Stimulated activated CD8-positive, alpha-beta memory T cell treated with anti-CD3 and anti-CD28 coated beads, Interleukin-15, amount 100 ng/mL, for 4 hours (primary cell): ENCODE measurements around the gene IL32.
"Not testable (repeated sequence)": the region's sequence is repeated elsewhere in the genome, so short reads cannot be mapped to it uniquely, and the experiment has no call there.

Experiments used
- DNase-seq, 2 donors: peaks; one replicate each; pipeline ENCODE4 v3.0.0-alpha.2; 2020; ENCODE audit warnings: low read depth in 2 of 2

Gene IL32

DNA sequence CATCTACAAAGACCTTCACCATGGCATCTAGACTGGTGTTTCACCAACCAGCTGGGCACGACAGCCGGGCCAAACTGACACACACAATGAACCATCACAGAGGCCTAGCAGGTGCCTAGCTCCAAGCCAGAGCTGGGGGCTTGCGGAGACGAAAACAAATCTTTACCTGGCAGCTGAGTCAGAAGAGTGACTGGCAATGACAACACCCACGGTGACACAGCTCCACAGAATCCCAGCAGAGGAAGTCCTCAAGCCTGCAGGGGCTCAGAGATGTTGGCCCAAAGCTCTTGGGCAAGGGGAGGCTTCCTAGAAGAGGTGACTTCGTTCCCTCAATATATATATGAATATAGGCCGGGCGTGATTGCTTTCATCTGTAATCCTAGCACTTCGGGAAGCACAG lies 13.9 kb upstream of the IL32 start:
- DNase-seq = no peak

DNA sequence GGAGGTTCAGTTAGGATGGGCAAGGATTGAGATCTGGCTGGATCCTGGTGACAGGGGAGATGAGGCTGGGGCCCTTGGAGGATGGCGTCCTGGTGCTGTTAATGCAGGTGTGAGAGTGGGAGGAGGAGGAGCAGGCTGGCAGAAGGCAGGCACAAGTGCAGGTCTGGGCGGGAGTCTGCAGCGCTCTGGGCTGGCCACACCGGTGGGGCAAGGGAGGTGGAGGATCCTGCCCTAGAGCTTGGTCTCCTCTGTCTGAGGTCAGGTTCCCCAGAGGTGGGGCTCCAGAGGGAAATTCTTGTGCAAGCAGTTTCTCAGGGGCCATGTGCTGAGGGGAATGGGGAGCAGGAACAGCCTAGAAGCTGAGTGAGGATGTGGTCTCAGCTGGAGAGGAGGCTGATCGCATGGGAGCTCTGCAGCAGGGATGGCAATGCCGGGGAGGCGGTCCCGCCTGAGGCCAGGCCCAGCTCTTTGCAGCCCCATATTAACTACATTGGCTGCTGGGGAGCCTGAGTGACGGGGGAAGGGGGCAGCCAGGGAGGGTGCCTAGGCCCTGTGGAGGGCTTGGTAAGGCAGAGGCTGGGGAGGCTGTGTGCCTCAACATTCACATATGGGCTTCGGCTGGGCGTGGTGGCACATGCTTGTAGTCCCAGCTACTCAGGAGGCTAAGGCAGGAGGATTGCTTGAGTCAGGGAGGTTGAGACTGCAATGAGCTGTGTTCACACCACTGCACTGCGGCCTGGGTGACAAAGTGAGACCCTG lies 12.7 kb upstream of the IL32 start:
- not testable (repeated sequence) for DNase-seq

DNA sequence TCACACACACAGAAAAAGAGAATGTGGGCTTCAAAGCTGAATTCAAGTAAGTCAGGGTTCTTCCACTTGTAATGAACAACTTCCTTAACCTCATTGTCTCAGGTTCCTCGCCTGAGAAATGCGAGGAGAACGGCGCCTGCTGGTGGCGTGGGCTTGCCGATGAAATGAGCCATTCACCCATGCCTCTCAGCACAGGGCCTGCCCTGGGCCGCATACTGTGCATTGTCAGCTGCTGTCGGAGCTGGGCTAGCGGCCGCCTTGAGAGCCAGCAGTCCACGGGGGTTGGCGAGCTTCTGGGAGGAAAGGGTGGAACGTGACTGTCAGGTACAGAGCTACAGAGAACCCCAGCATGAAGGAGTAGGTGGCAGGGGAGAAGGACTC lies 12.1 kb upstream of the IL32 start:
- not testable (repeated sequence) for DNase-seq

DNA sequence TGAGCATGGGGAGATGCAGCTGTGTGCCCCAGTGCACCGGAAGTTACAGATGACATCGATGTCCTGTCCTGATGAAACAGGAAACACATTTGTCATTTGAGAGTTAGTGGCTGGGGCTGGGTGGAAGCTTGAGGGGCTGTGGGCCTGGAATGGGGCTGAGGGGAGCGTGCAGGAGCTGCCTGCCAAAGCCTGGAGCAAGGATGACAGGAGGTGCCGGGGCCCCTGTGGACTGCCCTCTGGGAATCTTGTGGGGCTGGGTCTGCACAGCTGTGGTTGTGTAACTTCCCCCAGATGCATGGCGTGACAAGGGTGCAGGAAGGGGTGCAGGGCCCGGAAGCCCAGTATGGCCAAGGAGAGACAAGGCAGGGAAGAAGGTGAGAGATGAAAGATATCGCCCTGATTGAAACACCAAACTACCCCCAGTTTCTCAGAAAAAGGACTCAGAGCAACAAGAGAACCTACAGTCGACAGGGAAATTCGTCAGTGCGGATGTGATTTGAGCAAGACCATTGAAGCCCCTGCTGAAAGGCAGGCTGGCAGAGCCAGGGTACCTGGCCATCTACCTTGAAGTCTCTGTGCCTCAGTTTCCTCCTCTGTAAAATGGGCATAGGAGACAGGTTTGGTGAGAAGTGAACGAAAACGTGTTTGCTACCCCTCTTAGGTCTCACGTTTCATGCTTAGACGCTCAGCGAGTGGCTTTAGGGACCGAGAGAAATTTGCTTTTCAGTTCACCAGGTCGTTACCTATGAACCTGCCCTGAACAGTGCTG lies 10.3 kb upstream of the IL32 start:
- no peak for DNase-seq

DNA sequence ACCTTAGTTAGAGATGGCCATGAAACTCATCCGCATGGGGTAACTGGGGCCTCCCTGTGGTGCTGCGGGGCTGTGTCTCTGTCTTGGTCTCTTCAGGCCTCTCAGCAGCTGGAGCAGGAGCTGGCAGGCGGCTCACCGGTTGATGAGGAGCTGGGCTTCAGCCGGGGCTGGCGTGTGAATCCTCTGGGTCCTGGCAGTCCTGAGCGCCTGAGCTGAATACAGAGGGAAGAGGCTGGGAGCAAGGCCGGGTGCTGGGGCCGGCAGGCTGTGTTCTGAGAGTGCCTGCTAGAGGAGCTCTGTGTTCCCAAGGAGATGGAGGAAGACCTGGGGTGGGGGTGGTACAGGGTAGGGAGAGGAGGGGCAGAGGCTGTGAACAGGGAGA lies 9.7 kb upstream of the IL32 start:
- not testable (repeated sequence) for DNase-seq

DNA sequence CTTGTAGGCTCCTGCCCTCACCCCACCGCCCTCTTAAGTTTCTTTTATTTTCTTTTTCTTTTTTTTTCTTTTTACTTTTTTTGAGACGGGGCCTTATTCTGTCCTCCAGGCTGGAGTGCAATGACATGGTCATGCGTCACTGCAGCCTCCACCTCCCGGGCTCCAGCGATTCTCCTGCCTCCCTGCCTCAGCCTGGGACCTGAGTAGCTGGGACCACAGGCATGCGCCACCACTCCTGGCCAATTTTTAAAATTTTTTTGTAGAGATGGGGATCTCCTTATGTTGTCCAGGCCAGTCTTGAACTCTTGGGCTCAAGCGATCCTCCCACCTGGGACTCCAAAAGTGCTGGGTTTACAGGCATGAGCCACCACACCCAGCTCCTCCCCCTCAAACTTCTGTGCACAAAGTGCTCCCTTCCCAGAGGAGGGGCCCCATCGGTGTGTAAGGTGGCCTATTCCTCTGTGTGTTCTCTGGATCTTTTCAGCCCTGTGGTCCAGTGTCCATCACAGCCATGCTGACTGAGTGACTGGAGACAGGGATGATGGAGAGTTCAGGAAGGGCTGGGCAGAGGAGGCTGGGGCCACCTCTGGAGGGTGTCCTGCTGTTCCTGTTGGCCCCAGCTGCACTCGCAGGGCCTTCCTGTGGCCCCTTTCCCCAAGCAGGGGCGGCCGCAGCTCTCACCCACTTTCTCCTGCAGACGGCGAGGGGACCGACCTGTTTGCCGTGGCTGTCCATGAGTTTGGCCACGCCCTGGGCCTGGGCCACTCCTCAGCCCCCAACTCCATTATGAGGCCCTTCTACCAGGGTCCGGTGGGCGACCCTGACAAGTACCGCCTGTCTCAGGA lies 8.9 kb upstream of the IL32 start:
- DNase-seq = no peak

DNA sequence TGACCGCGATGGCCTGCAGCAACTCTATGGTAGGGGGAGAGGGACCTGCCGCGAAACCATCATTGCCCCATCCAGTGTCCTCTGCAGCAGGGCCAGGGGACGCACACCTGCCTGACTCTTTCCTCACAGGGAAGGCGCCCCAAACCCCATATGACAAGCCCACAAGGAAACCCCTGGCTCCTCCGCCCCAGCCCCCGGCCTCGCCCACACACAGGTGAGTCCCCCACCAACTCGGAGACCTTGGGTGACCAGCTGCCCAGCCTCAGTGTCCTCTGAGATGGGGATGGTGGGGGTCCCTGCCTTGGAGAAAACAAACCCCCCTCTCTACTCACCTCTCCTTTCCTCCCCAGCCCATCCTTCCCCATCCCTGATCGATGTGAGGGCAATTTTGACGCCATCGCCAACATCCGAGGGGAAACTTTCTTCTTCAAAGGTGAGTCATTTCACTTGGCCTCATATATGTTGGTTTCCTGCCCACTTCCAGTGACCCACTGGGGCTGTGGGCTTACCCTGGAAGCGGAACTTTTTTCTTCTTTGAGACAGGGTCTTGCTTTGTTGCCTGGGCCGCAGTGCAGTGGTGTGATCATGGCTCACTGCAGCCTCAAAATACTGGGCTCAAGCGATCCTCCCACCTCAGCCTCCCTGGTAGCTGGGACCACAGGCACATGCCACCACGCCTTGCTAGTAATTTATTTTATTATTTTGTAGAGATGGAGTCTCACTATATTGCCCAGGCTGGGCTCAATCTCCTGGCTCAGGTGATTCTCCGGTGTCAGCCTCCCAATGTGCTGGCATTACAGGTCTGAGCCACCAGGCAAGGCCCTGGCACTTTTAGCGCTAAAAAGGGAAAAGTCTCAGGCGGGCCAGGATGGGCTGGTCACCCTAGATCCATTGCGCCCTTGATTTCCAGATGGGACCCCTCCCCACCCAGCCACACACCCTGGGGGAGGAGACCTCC lies 8.0 kb upstream of the IL32 start:
- DNase-seq = no peak

DNA sequence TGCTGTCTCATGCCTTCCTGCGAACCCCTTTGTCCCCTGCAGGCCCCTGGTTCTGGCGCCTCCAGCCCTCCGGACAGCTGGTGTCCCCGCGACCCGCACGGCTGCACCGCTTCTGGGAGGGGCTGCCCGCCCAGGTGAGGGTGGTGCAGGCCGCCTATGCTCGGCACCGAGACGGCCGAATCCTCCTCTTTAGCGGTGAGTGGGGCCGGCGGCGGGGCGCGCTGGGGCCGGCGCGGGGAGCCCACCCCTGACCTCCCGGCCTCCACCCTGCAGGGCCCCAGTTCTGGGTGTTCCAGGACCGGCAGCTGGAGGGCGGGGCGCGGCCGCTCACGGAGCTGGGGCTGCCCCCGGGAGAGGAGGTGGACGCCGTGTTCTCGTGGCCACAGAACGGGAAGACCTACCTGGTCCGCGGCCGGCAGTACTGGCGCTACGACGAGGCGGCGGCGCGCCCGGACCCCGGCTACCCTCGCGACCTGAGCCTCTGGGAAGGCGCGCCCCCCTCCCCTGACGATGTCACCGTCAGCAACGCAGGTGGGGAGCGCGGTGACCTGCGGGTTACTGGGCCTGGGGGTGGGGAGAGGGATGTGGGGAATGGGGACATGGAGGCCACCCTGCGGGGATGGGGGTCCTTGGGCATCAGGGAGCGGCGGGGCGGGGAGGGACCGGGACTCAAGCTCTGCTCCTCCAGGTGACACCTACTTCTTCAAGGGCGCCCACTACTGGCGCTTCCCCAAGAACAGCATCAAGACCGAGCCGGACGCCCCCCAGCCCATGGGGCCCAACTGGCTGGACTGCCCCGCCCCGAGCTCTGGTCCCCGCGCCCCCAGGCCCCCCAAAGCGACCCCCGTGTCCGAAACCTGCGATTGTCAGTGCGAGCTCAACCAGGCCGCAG lies 7.1 kb upstream of the IL32 start:
- DNase-seq = no peak

DNA sequence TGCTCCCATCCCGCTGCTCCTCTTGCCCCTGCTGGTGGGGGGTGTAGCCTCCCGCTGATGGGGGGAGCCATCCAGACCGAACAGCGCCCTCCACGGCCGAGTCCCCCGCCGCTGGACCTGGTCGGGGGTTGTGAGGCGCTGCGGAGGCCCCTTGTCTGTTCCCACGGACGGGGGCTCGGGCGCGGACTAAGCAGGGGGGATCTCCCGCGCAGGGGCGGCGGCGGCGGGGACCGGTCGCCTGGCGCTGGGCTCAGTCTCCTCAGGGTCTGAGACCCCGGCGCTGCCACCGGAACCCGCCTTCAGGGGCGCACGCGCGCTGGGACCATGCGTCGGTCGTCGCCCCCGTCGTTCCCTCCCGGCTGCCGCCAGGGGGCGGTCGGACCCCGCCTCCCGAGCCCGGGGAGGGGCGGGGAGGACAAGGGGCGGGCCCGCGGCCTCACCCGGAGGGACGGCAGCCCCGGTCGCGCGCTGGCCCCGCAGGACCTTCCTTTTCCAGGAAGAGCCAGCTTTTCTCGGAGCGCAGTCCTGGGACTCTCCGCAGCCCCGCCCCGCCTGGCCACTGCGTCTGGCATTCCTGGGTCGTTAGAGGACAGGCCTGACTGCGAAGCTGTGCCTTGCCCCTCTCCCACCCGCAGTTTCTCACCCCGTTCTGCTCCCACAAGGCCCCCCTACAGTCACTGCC lies 6.3 kb upstream of the IL32 start:
- DNase-seq = peak; percentile 68 to 76

DNA sequence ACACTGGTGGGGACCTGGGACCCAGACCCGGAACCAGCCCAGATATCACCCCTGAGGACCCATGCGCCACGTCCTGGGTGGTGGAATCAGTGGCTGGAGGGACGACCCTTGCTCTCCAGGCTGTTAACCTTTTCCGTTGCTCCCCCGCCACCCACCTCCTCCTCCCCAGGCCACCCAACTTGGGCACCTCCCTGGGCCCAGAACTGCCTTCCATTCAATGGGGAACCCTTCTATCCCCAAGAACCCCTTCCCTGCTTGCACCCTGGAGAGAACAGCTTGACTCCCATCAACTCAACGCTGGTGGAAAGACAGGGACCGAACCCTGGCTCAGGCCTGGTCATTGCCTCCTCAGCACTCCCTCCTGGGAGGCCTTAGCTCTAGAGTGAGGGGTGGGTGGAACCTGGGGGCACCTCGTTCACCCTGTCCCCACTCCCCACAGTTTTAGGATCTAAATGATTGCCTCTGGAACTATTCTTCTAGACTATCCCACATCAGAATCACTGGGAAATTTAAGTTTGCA lies 5.7 kb upstream of the IL32 start:
- no peak for DNase-seq

DNA sequence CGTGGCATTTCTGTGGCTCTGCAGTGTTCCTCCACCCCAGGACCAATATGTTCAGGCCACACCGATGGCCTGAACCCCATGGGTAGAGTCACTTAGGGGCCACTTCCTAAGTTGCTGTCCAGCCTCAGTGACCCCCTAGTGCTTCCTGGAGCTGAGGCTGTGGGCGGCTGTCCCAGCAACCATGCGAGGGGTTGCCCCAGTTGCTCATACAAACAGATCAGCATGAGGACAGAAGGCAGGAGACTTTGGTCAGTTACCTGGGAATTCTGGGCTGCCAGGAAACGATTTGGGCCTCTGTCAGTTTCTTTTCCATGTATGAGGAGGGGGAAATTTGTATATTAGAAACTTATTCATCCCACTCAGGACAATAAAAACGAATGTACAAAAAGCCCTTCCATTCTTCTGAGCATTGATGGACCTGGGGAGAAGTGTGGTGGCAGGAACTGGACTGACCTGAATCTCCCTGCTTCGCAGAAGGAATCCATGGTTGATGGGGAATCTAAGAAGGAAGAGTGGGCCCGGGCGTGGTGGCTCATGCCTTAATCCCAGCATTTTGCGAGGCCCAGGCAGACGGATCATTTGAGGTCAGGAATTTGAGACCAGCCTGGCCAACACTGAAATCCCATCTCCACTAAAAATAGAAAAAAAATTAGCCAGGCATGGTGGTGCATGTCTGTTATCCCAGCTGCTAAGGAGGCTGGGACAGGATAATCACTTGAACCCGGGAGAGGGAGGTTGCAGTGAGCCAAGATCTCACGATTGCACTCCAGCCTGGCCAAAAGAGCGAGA lies 4.9 kb upstream of the IL32 start:
- DNase-seq = no peak

DNA sequence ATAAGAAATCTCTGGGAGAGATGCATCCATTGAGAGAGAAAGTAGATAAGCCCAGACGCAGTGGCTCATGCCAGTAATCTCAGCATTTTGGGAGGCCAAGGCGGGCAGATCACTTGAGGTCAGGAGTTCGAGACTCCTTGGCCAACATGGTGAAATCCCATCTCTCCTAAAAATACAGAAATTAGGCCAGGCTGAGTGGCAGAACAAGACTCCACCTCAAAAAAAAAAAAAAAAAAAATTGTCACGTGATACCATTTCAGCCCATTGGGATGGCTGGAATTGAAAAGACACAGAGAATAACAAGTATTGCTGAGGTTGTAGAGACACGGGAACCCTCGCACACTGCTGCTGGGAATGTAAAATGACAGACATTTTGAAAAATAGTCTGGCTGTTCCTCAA lies 2.9 kb upstream of the IL32 start:
- no peak for DNase-seq

DNA sequence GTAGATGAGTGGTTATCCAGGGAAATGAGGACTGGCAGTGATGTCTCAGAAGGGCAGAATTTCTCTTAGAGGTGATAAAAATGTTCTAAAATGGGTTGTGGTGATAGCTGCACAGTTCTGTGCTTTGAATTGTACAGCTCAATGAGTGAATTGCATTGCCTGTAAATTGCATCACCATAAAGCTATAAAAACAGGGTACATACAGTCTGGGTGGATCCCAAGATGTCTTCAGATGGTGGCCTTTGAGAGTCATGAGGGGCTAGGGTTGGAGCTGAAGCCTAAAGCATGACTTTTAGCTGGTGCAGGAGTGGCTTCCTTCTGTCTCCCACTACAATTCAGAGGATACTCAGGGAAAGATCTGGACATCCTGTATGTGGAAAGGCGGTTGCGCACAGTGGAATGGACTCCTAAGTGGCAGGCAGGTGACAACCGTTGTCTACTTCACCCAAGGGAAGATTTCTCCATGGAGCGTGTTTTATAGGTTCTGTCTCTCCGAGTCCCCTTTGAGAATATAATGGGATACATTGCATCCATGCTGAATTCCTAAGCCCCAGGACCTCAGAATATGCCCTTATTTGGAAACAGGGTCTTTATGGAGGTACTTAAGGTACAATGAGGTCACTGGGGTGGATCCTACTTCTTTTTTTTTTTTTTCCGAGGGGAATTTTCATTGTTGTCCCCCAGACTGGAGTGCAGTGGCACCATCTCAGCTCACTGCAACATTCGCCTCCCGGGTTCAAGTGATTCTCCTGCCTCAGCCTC lies 1.6 kb upstream of the IL32 start:
- no peak for DNase-seq

DNA sequence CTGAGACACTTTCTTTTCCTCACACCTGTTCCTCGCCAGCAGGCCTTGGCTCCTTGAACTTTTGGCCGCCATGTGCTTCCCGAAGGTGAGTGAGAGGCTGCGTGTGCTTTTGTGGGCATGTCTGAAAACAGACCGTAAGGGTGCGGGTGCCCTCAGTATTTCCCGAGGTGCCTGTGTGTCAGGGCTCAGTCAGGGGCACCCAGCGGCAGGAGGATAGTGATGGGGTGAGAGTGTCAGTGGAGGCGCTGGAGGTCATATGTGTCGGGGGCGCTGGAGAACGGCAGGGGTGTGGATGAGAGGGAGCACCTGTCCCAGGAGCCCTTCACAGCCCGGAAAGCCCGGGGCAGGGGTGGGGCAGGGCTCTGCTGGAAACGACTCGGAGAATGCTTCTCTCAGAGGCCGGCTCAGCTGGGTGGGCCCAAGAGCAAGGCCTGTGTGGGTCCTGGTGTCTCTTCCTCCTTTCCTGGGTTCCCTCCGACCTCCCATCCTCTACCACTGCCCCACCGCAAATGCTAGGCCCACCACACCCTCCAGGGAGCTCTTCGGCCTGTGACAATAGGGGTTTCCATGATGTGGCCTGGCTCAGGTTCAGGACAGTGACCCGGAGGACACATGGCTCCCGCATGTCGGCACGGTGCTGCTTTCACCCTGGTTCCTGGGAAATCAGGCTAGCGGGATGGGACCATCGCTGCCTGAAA lies 451 bp downstream of the IL32 start:
- no peak for DNase-seq

DNA sequence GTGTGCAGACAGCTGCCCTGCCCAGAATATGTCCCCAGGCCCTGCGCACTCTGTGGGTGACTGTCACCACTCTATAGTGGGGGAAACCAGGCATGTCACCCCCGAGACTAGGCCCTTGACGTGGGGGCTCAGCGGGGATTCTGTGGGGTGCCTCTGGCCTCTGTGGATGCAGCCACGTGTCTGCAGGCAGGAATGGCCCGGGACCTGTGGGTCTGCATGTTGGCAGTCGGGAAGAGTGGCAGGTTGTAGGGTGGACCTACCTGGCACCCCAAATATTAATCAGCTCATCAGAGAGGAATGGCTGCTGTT lies 954 bp downstream of the IL32 start:
- DNase-seq = no peak

DNA sequence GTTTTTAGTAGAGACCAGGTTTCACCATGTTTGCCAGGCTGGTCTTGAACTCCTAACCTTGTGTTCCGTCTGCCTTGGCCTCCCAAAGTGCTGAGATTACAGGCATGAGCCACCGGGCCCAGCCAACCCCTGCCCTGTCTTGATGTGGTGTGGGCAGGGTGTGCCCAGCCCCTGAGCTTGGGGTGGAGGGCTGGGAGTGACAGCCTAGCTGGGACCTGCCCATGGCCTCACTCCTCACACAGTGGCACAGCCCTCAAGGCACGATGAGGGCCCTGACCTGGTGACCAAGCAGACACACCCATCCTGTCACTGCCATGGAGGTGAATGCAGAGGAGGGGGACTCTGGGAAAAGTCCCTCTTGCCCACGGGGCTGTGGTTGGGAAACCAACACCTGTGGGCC lies 3.0 kb downstream of the IL32 start:
- DNase-seq = no peak

DNA sequence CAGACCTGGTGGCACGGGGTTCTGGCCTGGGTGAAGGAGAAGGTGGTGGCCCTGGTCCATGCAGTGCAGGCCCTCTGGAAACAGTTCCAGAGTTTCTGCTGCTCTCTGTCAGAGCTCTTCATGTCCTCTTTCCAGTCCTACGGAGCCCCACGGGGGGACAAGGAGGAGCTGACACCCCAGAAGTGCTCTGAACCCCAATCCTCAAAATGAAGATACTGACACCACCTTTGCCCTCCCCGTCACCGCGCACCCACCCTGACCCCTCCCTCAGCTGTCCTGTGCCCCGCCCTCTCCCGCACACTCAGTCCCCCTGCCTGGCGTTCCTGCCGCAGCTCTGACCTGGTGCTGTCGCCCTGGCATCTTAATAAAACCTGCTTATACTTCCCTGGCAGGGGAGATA lies 3.7 kb downstream of the IL32 start:
- DNase-seq = not testable (repeated sequence)
